Kidney (tissue), 14 donors: ENCODE results near the gene PXYLP1. TPM values are rescaled to one million over a fixed set of nuclear protein-coding genes. Genes with fewer than 3 reads are reported as not detected.

Source experiments
- DNase-seq, 5 donors: peaks; one replicate each; pipeline ENCODE4 v3.0.0-alpha.2; 2013 to 2020
- FAIRE-seq: peaks from 2 replicates; lab custom pipeline; 2012; peaks lifted over from hg19 to GRCh38; lab: Jason Lieb, UNC
- H3K27ac ChIP-seq, 2 donors: one replicate each; pipeline ENCODE4 v1.7.0; 2013; ENCODE audit warnings: low read depth in 2 of 2, low read length in 2 of 2, inconsistent platforms in 1 of 2
- H3K27me3 ChIP-seq: one replicate; pipeline ENCODE4 v1.7.1; 2013; ENCODE audit warnings: low read length, inconsistent platforms; ENCODE audit not compliant: control insufficient read depth, insufficient read depth
- H3K36me3 ChIP-seq, 3 donors: one replicate each; pipeline versions ENCODE4 v1.7.0 to v1.7.1; 2013; ENCODE audit warnings: low read length in 3 of 3, control low read depth in 1 of 3, inconsistent platforms in 1 of 3; ENCODE audit not compliant: insufficient read depth in 3 of 3, control insufficient read depth in 2 of 3
- H3K4me1 ChIP-seq, 3 donors: one replicate each; pipeline versions ENCODE4 v1.7.0 to v1.7.1; 2013; ENCODE audit warnings: low read length in 3 of 3, inconsistent platforms in 1 of 3, low read depth in 1 of 3; ENCODE audit not compliant: control insufficient read depth in 2 of 3, insufficient read depth in 2 of 3
- H3K4me3 ChIP-seq, 3 donors: one replicate each; pipeline versions ENCODE4 v1.7.0 to v1.8.1; 2013; ENCODE audit warnings: low read length in 3 of 3, control low read depth in 1 of 3, inconsistent platforms in 1 of 3
- H3K9ac ChIP-seq, 3 donors: one replicate each; pipeline versions ENCODE4 v1.7.0 to v1.7.1; 2013; ENCODE audit warnings: low read length in 3 of 3, control low read depth in 1 of 3, inconsistent platforms in 1 of 3
- H3K9me3 ChIP-seq, 3 donors: one replicate each; pipeline versions ENCODE4 v1.7.0 to v1.7.1; 2013; ENCODE audit warnings: low read length in 3 of 3, control low read depth in 1 of 3, inconsistent platforms in 1 of 3; ENCODE audit not compliant: control insufficient read depth in 2 of 3, insufficient read depth in 1 of 3
- intact Hi-C: fragments of 100-400 bp; cut with DNase I; formaldehyde crosslinking; loops from one replicate; pipeline ENCODE4 v1.11.1; 2022
- polyA plus RNA-seq: library from polyadenylated mRNA; stranded (reverse); fragments of 350-450 nt; fragmentation: Illumina TruSeq; extraction: RNeasy Lipid Tissue Mini Kit (QIAGEN cat#74804); gene quantifications from one replicate; pipeline ENCODE4 v1.2.3, GENCODE V29; 2014; ENCODE audit warnings: low read depth, low replicate concordance; ENCODE audit not compliant: insufficient read depth
- total RNA-seq: library from RNA; stranded (reverse); fragmentation: NEBNext Ultra II Directional; extraction: Animal tissue kit (Norgen Biotek cat#: 25700); gene quantifications from one replicate; pipeline ENCODE4 v1.2.1, GENCODE V29; 2021
- TF ChIP-seq, protein P1 (sequence below): IDR thresholded peaks from 3 replicates; pipeline ENCODE4 v1.5.1; 2012; ENCODE audit warnings: mild to moderate bottlenecking, moderate library complexity, borderline replicate concordance; ENCODE audit not compliant: insufficient read depth; ENCODE audit errors: extremely low read depth
- donor health status: control.
- donor health status: control.
- donor health status: control.
- donor health status: control.
- donor health status: control.
- donor health status: DM: yes; HTN: yes; CAD: no.
- donor health status: Normal renal cell carcinoma (clear cell type).

The PXYLP1 gene
- total and polyA plus RNA-seq, 2 donors from 2014 or later: 5.4 to 11.9 TPM

DNA sequence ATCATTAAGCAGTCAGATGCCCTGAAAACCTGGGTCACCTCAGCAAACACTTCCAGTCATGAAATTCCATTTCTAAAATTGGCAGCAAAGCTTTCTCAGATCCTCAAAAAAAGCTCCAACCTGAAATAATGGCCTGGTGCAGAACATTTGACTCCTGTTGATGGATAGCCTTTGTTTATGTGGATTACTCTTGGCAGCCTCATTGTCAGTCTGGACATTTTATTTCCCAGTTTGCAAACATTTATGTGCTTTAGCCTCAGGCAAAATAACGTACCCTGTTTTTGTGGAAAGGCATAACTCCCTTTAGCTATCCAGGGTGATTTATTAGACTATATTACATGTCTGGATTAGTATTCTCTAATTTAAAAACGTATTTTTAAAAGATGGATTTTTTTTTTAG, 53.9 kb downstream of the PXYLP1 start:
- no peak for FAIRE-seq
- Histone ChIP-seq H3K27ac (no peak overlapping the region), H3K4me3 (no peak overlapping the region), H3K36me3 (peaks cover 0 to 5% (median 2%) of the 10 kb centered on the region in 3 donors), H3K27me3 (no peaks in the 10 kb centered on the region), H3K4me1 (no peaks in the 10 kb centered on the region), H3K9me3 (no peaks in the 10 kb centered on the region), H3K9ac (no peak overlapping the region)
- peak in 1 of 5 donors; percentile 4 for DNase-seq
- TF ChIP-seq, protein P1, sequence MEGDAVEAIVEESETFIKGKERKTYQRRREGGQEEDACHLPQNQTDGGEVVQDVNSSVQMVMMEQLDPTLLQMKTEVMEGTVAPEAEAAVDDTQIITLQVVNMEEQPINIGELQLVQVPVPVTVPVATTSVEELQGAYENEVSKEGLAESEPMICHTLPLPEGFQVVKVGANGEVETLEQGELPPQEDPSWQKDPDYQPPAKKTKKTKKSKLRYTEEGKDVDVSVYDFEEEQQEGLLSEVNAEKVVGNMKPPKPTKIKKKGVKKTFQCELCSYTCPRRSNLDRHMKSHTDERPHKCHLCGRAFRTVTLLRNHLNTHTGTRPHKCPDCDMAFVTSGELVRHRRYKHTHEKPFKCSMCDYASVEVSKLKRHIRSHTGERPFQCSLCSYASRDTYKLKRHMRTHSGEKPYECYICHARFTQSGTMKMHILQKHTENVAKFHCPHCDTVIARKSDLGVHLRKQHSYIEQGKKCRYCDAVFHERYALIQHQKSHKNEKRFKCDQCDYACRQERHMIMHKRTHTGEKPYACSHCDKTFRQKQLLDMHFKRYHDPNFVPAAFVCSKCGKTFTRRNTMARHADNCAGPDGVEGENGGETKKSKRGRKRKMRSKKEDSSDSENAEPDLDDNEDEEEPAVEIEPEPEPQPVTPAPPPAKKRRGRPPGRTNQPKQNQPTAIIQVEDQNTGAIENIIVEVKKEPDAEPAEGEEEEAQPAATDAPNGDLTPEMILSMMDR: no peak
- intact Hi-C loops: no loop called here

- no peaks in the 10 kb centered on the region for H3K9me3 ChIP-seq
- no peak overlapping the region for H3K9ac ChIP-seq
- intact Hi-C loops: no loop called here
- H3K36me3 ChIP-seq: peaks cover 0 to 9% (median 2%) of the 10 kb centered on the region in 3 donors
- no peak overlapping the region for H3K4me3 ChIP-seq
- H3K27me3 ChIP-seq: no peaks in the 10 kb centered on the region
- TF ChIP-seq, protein P1: no peak
- DNase-seq (peak in 1 of 5 donors; percentile 11), FAIRE-seq (no peak)
- no peak overlapping the region for H3K27ac ChIP-seq
- H3K4me1 ChIP-seq: peaks cover 0 to 1% (median 0%) of the 10 kb centered on the region in 3 donors
These were observed 55.2 kb downstream of the PXYLP1 start for GRCh38 chr3:141286856-141287255.

DNA sequence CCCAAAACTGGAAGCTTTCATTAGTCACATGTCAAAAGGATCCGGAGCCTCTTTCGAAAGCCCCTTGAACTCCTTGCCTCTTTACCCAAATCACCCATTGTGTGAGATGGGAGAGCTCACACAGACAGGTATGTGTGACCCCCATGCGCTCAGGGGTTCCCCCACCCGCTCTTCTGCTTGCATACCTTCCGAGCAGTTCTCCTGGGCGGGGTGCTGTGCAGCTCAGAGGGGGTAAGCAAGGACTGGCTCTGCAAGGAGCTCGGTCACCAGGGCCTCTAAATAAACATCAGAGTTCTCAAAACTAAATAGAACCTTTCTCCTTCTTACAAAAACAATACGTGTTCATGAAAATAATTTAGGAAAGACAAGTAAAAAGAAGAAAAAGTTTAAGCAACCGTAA, 55.7 kb downstream of the PXYLP1 start:
- no peaks in the 10 kb centered on the region for H3K9me3 ChIP-seq
- DNase-seq: peak in 1 of 5 donors; percentile 22
- H3K4me3 ChIP-seq: no peak overlapping the region
- TF ChIP-seq, protein P1: no peak
- H3K36me3 ChIP-seq: peaks cover 0 to 6% (median 2%) of the 10 kb centered on the region in 3 donors
- no peaks in the 10 kb centered on the region for H3K27me3 ChIP-seq
- FAIRE-seq: no peak
- intact Hi-C loops: no loop called here
- H3K4me1 ChIP-seq: peaks cover 0 to 6% (median 0%) of the 10 kb centered on the region in 3 donors
- H3K9ac ChIP-seq: no peak overlapping the region
- no peak overlapping the region for H3K27ac ChIP-seq

DNA sequence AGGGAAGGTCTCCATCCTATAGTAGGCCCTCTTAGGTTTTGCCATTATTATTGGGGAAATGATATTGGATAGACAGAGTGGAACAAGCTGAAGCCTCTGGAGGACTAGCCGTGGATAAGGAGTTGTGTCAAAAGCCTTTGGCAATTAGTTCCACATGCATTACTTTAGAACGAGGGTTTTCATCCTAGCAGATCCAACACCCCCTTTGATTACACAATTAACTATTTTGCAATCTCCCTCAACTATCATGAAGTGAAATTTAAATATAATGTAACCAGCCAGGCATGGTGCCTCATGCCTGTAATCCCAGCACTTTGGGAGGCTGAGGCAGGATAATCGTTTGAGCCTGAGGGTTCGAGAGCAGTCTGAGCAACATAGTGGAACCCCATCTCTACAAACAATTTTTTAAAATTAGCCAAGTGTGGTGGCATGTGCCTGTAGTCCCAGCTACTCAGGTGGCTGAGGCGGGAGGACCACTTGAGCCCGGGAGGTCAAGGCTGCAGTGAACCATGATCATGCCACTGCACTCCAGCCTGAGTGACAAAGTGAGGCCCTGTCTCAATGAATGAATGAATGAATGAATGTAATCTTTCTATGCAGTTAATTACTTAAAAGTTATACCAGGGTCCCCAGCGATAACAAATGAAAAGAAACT, 56.8 kb downstream of the PXYLP1 start:
- FAIRE-seq (no peak), DNase-seq (no peak)
- TF ChIP-seq, protein P1: no peak
- Histone ChIP-seq H3K9me3 (no peaks in the 10 kb centered on the region), H3K4me3 (no peak overlapping the region), H3K27ac (no peak overlapping the region), H3K4me1 (peaks cover 0 to 7% (median 0%) of the 10 kb centered on the region in 3 donors), H3K27me3 (no peaks in the 10 kb centered on the region), H3K9ac (no peak overlapping the region), H3K36me3 (peaks cover 0 to 4% (median 2%) of the 10 kb centered on the region in 3 donors)
- intact Hi-C loops: no loop called here
